Measurements from ENCODE around the gene CHD3.

CHD3 gene

DNA sequence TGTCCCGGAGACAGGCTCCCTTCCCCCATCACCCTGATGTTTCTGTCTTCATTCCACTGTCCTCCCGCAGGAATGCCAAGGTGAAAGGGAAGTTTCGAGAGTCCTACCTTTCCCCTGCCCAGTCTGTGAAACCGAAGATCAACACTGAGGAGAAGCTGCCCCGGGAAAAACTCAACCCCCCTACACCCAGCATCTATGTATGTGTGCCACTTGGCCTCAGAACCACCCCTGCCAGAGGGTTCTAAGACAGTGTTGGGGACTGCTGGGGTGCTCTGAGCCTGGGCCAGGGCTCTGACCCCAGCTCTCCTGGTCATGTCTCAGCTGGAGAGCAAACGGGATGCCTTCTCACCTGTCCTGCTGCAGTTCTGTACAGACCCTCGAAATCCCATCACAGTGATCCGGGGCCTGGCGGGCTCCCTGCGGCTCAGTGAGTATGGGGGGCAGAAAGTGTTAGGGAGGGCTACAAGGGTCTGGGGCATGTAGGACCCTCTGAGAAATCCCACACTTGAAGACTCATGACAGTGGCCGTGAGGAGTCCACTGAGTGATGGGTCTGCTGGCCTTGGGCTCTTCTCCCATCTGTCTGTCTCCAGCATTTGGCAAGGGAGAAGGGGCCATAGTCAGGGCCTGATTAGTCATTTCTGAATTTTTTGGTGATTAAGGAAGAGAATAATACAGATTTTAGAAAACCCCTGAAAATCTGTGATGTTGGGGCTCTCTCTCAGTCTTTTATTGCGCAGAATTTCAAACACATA is 38.7 kb upstream of the CHD3 start:
- Histone ChIP-seq H3K36me3 (ENCODE audit: control insufficient read depth, insufficient read depth, low read length) (peaks cover 54% of the 10 kb centered on the region), H3K27me3 (replicated peaks; ENCODE audit: control insufficient read depth, insufficient read depth, low read length, poor library complexity, severe bottlenecking) (no peaks in the 10 kb centered on the region), H3K4me3 (ENCODE audit: insufficient read depth, low read depth, low read length, poor library complexity, severe bottlenecking) (no peak overlapping the region), H3K9me3 (ENCODE audit: control insufficient read depth, low read length) (no peaks in the 10 kb centered on the region), H3K4me1 (ENCODE audit: control insufficient read depth, insufficient read depth, low read length, poor library complexity, severe bottlenecking) (peaks cover 20% of the 10 kb centered on the region), H3K27ac (ENCODE audit: insufficient read depth, low read length, poor library complexity, severe bottlenecking) (no peak overlapping the region)
- no peak for DNase-seq

- H3K36me3 ChIP-seq (ENCODE audit: control insufficient read depth, insufficient read depth, low read length) = peaks cover 48% of the 10 kb centered on the region
Measured at GRCh38 chr17:7850701-7851437, 37.7 kb upstream of the CHD3 start.

DNA sequence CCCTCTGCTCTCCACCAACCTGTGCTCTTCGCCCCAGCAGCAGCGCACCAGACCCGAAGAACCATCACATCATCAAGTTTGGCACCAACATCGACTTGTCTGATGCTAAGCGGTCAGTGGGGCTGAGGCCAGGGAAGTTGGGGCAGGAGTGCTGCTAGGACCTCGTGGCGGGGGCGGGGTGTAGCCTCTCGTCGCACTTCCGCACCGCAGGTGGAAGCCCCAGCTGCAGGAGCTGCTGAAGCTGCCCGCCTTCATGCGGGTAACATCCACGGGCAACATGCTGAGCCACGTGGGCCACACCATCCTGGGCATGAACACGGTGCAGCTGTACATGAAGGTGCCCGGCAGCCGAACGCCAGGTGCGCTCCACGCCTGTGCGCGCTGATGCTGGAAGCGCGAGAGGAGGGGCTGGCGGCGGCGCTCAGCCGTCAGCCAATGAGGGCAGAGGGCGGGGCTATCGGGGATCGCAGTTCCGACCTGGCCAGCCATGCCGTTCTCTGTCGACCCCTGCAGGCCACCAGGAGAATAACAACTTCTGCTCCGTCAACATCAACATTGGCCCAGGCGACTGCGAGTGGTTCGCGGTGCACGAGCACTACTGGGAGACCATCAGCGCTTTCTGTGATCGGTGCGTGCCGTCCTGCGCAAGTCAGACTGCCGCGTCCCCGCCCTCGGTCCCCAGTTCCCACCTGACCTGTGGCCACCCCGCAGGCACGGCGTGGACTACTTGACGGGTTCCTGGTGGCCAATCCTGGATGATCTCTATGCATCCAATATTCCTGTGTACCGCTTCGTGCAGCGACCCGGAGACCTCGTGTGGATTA is 36.9 kb upstream of the CHD3 start:
- H3K9me3 ChIP-seq (ENCODE audit: control insufficient read depth, low read length) = no peaks in the 10 kb centered on the region
- H3K4me3 ChIP-seq (ENCODE audit: insufficient read depth, low read depth, low read length, poor library complexity, severe bottlenecking) = peak overlapping the region; percentile 27
- peak; percentile 89 to 92 (median 92) for DNase-seq
- H3K4me1 ChIP-seq (ENCODE audit: control insufficient read depth, insufficient read depth, low read length, poor library complexity, severe bottlenecking) = peaks cover 25% of the 10 kb centered on the region
- H3K36me3 ChIP-seq (ENCODE audit: control insufficient read depth, insufficient read depth, low read length) = peaks cover 42% of the 10 kb centered on the region
- H3K27ac ChIP-seq (ENCODE audit: insufficient read depth, low read length, poor library complexity, severe bottlenecking) = peak overlapping the region; percentile 62
- no peaks in the 10 kb centered on the region for H3K27me3 ChIP-seq (replicated peaks; ENCODE audit: control insufficient read depth, insufficient read depth, low read length, poor library complexity, severe bottlenecking)

More at GRCh38 chr17:7850701-7851437, 37.7 kb upstream of the CHD3 start:
- H3K27ac ChIP-seq (ENCODE audit: insufficient read depth, low read length, poor library complexity, severe bottlenecking) = peak overlapping the region; percentile 62
- H3K9me3 ChIP-seq (ENCODE audit: control insufficient read depth, low read length) = no peaks in the 10 kb centered on the region
- DNase-seq = no peak
- no peaks in the 10 kb centered on the region for H3K27me3 ChIP-seq (replicated peaks; ENCODE audit: control insufficient read depth, insufficient read depth, low read length, poor library complexity, severe bottlenecking)
- peak overlapping the region; percentile 27 for H3K4me3 ChIP-seq (ENCODE audit: insufficient read depth, low read depth, low read length, poor library complexity, severe bottlenecking)
- H3K4me1 ChIP-seq (ENCODE audit: control insufficient read depth, insufficient read depth, low read length, poor library complexity, severe bottlenecking) = peaks cover 18% of the 10 kb centered on the region

GRCh38 chr17:7852262-7852670 is 36.3 kb upstream of the CHD3 start:
- Histone ChIP-seq H3K27ac (ENCODE audit: insufficient read depth, low read length, poor library complexity, severe bottlenecking) (peak overlapping the region; percentile 62), H3K4me1 (ENCODE audit: control insufficient read depth, insufficient read depth, low read length, poor library complexity, severe bottlenecking) (peaks cover 29% of the 10 kb centered on the region), H3K9me3 (ENCODE audit: control insufficient read depth, low read length) (no peaks in the 10 kb centered on the region), H3K4me3 (ENCODE audit: insufficient read depth, low read depth, low read length, poor library complexity, severe bottlenecking) (no peak overlapping the region), H3K27me3 (replicated peaks; ENCODE audit: control insufficient read depth, insufficient read depth, low read length, poor library complexity, severe bottlenecking) (no peaks in the 10 kb centered on the region), H3K36me3 (ENCODE audit: control insufficient read depth, insufficient read depth, low read length) (peaks cover 36% of the 10 kb centered on the region)
- DNase-seq = no peak

- Histone ChIP-seq H3K4me1 (ENCODE audit: control insufficient read depth, insufficient read depth, low read length, poor library complexity, severe bottlenecking) (peaks cover 31% of the 10 kb centered on the region), H3K4me3 (ENCODE audit: insufficient read depth, low read depth, low read length, poor library complexity, severe bottlenecking) (no peak overlapping the region), H3K27ac (ENCODE audit: insufficient read depth, low read length, poor library complexity, severe bottlenecking) (no peak overlapping the region), H3K36me3 (ENCODE audit: control insufficient read depth, insufficient read depth, low read length) (peaks cover 30% of the 10 kb centered on the region), H3K9me3 (ENCODE audit: control insufficient read depth, low read length) (no peaks in the 10 kb centered on the region), H3K27me3 (replicated peaks; ENCODE audit: control insufficient read depth, insufficient read depth, low read length, poor library complexity, severe bottlenecking) (no peaks in the 10 kb centered on the region)
- DNase-seq = no peak
Measured at GRCh38 chr17:7852919-7853690, 35.5 kb upstream of the CHD3 start.

DNA sequence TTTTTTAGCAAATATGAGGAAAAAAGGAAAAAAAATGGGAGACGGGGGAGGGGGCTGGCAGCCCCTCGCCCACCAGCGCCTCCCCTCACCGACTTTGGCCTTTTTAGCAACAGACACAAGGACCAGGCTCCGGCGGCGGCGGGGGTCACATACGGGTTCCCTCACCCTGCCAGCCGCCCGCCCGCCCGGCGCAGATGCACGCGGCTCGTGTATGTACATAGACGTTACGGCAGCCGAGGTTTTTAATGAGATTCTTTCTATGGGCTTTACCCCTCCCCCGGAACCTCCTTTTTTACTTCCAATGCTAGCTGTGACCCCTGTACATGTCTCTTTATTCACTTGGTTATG is 34.9 kb upstream of the CHD3 start:
- DNase-seq = no peak
- Histone ChIP-seq H3K9me3 (ENCODE audit: control insufficient read depth, low read length) (no peaks in the 10 kb centered on the region), H3K27ac (ENCODE audit: insufficient read depth, low read length, poor library complexity, severe bottlenecking) (no peak overlapping the region), H3K4me3 (ENCODE audit: insufficient read depth, low read depth, low read length, poor library complexity, severe bottlenecking) (no peak overlapping the region), H3K36me3 (ENCODE audit: control insufficient read depth, insufficient read depth, low read length) (peaks cover 25% of the 10 kb centered on the region), H3K27me3 (replicated peaks; ENCODE audit: control insufficient read depth, insufficient read depth, low read length, poor library complexity, severe bottlenecking) (no peaks in the 10 kb centered on the region), H3K4me1 (ENCODE audit: control insufficient read depth, insufficient read depth, low read length, poor library complexity, severe bottlenecking) (peaks cover 36% of the 10 kb centered on the region)

DNA sequence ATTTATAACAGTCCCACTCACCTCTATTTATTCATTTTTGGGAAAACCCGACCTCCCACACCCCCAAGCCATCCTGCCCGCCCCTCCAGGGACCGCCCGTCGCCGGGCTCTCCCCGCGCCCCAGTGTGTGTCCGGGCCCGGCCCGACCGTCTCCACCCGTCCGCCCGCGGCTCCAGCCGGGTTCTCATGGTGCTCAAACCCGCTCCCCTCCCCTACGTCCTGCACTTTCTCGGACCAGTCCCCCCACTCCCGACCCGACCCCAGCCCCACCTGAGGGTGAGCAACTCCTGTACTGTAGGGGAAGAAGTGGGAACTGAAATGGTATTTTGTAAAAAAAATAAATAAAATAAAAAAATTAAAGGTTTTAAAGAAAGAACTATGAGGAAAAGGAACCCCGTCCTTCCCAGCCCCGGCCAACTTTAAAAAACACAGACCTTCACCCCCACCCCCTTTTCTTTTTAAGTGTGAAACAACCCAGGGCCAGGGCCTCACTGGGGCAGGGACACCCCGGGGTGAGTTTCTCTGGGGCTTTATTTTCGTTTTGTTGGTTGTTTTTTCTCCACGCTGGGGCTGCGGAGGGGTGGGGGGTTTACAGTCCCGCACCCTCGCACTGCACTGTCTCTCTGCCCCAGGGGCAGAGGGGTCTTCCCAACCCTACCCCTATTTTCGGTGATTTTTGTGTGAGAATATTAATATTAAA is 34.4 kb upstream of the CHD3 start:
- Histone ChIP-seq H3K4me1 (ENCODE audit: control insufficient read depth, insufficient read depth, low read length, poor library complexity, severe bottlenecking) (peaks cover 42% of the 10 kb centered on the region), H3K36me3 (ENCODE audit: control insufficient read depth, insufficient read depth, low read length) (peaks cover 20% of the 10 kb centered on the region), H3K9me3 (ENCODE audit: control insufficient read depth, low read length) (no peaks in the 10 kb centered on the region), H3K4me3 (ENCODE audit: insufficient read depth, low read depth, low read length, poor library complexity, severe bottlenecking) (no peak overlapping the region), H3K27ac (ENCODE audit: insufficient read depth, low read length, poor library complexity, severe bottlenecking) (no peak overlapping the region), H3K27me3 (replicated peaks; ENCODE audit: control insufficient read depth, insufficient read depth, low read length, poor library complexity, severe bottlenecking) (no peaks in the 10 kb centered on the region)
- no peak for DNase-seq

- peaks cover 42% of the 10 kb centered on the region for H3K4me1 ChIP-seq (ENCODE audit: control insufficient read depth, insufficient read depth, low read length, poor library complexity, severe bottlenecking)
- no peaks in the 10 kb centered on the region for H3K9me3 ChIP-seq (ENCODE audit: control insufficient read depth, low read length)
- H3K36me3 ChIP-seq (ENCODE audit: control insufficient read depth, insufficient read depth, low read length) = peaks cover 12% of the 10 kb centered on the region
- no peak within 1 kb of the TSS for H3K27ac ChIP-seq (ENCODE audit: insufficient read depth, low read length, poor library complexity, severe bottlenecking)
- H3K4me3 ChIP-seq (ENCODE audit: insufficient read depth, low read depth, low read length, poor library complexity, severe bottlenecking) = no peak within 1 kb of the TSS
- no peaks in the 10 kb centered on the region for H3K27me3 ChIP-seq (replicated peaks; ENCODE audit: control insufficient read depth, insufficient read depth, low read length, poor library complexity, severe bottlenecking)
- DNase-seq = no peak
Measured at GRCh38 chr17:7854851-7855659, 33.5 kb upstream of the CHD3 start, which contains the start of gene TMEM88. TSS of gene TMEM88 (plus strand) at chr17:7855066. CDS start at chr17:7855075, 9 bp downstream.
